ENCODE data around the gene HLF. TPM values are rescaled to one million over a fixed set of nuclear protein-coding genes. Genes with fewer than 3 reads are reported as not detected.

HLF gene
- total RNA-seq, 1 donor from 2014 or later = 14.7 TPM

DNA sequence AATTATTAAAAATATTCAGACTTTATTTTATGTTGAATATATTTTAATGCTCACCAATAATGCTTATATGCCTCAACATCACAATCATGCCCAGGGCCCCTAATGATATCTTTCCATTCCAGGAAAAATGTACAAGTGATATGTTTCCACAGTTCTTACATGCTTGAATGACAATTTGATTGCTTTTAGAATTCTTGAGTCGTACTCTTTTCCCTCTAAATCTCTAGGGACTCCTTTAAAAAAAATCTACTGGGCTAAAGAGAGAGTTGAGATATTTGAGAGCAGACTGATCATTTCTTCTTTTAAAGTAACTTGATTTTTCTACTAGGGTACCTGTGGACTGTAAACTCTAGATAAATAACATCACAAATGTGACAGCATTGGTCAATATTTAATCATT is 18.2 kb upstream of the HLF start:
- no peaks in the 10 kb centered on the region for H3K4me1 ChIP-seq
- no peaks in the 10 kb centered on the region for H3K9me3 ChIP-seq
- TF ChIP-seq POLR2A (IDR thresholded peaks at IDR 0.05) (no peak), CTCF (IDR thresholded peaks at IDR 0.05) (no peak), POLR2AphosphoS5 (IDR thresholded peaks at IDR 0.05; ENCODE audit: insufficient read depth in 1 of 2, low read depth in 1 of 2) (no peak)
- no peak overlapping the region for H3K4me3 ChIP-seq
- no peak overlapping the region for H3K27ac ChIP-seq
- intact Hi-C loops (cut with DNase I) = no loop called here
- H3K36me3 ChIP-seq = no peaks in the 10 kb centered on the region
- DNase-seq (ENCODE audit: extremely low spot score in 2 of 2) = no peak
- H3K27me3 ChIP-seq = no peaks in the 10 kb centered on the region

DNA sequence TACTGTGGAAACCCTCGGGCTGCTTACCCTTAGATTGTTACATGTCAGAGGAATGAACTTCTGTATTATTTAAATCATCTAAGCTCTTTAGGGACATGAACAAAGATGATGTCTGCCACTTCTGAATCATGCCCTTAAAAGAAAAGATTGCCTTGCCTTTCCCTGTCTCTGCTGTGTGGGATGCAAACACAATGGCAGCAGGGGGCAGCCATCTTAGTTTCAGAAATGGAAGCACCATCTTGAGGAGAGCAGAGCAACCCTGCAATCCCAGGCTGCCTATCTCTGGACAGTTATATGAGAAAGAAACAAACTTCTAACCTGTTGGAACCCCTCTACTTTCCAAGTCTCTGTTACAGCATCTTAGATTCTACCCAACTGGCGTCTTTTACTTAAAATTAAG is 16.7 kb upstream of the HLF start:
- H3K4me3 ChIP-seq = no peak overlapping the region
- no peaks in the 10 kb centered on the region for H3K27me3 ChIP-seq
- TF ChIP-seq CTCF (IDR thresholded peaks at IDR 0.05) (no peak), POLR2A (IDR thresholded peaks at IDR 0.05) (no peak), POLR2AphosphoS5 (IDR thresholded peaks at IDR 0.05; ENCODE audit: insufficient read depth in 1 of 2, low read depth in 1 of 2) (no peak)
- no peaks in the 10 kb centered on the region for H3K4me1 ChIP-seq
- no peaks in the 10 kb centered on the region for H3K36me3 ChIP-seq
- DNase-seq (ENCODE audit: extremely low spot score in 2 of 2) = no peak
- intact Hi-C loops (cut with DNase I) = no loop called here
- no peaks in the 10 kb centered on the region for H3K9me3 ChIP-seq
- H3K27ac ChIP-seq = no peak overlapping the region

DNA sequence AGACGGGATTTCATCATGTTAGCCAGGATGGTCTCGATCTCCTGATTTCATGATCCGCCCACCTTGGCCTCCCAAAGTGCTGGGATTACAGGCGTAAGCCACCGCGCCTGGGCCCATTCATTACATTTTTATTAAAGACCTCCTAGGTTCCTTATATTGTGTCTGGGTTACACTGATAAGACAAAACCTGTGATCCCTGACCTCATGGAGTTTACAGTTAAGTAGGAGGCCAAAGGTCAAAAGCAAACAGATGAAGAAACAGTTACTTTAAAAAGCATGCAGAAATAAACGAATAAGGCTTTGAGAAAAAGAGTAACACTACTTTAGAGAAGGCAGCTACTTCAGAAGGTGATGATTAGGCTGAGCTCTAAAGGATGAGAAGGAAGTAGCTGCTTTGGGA is 14.9 kb upstream of the HLF start:
- no peaks in the 10 kb centered on the region for H3K27me3 ChIP-seq
- H3K36me3 ChIP-seq = no peaks in the 10 kb centered on the region
- no peak for DNase-seq (ENCODE audit: extremely low spot score in 2 of 2)
- TF ChIP-seq POLR2AphosphoS5 (IDR thresholded peaks at IDR 0.05; ENCODE audit: insufficient read depth in 1 of 2, low read depth in 1 of 2) = no peak
- no peak for TF ChIP-seq CTCF (IDR thresholded peaks at IDR 0.05)
- TF ChIP-seq POLR2A (IDR thresholded peaks at IDR 0.05) = no peak
- no peak overlapping the region for H3K4me3 ChIP-seq
- no peaks in the 10 kb centered on the region for H3K4me1 ChIP-seq
- intact Hi-C loops (cut with DNase I) = no loop called here
- no peaks in the 10 kb centered on the region for H3K9me3 ChIP-seq
- no peak overlapping the region for H3K27ac ChIP-seq

GRCh38 chr17:55254375-55254774 is 10.4 kb upstream of the HLF start:
- Histone ChIP-seq H3K4me3 (no peak overlapping the region), H3K4me1 (no peaks in the 10 kb centered on the region), H3K27me3 (no peaks in the 10 kb centered on the region), H3K36me3 (no peaks in the 10 kb centered on the region), H3K27ac (no peak overlapping the region), H3K9me3 (no peaks in the 10 kb centered on the region)
- DNase-seq (ENCODE audit: extremely low spot score in 2 of 2) = no peak
- intact Hi-C loops (cut with DNase I) = no loop called here
- TF ChIP-seq POLR2AphosphoS5 (IDR thresholded peaks at IDR 0.05; ENCODE audit: insufficient read depth in 1 of 2, low read depth in 1 of 2) (no peak), POLR2A (IDR thresholded peaks at IDR 0.05) (no peak), CTCF (IDR thresholded peaks at IDR 0.05) (no peak)

DNA sequence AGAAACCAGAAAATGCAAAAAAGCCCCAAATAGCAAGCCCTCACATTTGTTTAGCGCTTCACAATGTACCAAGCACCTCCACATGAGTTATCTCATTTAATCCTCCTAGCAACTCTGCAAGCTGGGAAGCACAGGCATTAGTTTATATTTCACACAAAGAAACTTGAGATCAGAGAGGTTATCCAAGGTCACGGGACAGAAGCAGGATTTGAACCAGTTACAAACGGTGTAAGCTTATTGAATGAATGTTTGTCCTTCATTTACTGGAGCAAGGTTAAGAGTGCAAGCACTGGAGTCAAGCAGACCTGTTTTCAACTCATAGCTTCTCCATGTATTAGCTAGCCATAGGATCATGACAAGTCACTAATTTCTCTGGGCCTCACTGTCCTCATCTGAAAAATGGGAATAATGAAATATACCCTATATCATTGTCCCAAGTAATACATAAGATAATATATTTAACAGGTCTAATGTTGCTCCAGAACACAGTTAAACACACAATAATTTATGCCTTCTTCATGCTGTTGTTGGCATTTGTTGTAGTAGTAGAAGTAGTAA is 6.1 kb upstream of the HLF start:
- TF ChIP-seq POLR2AphosphoS5 (IDR thresholded peaks at IDR 0.05; ENCODE audit: insufficient read depth in 1 of 2, low read depth in 1 of 2) = no peak
- TF ChIP-seq POLR2A (IDR thresholded peaks at IDR 0.05) = no peak
- no peak for TF ChIP-seq CTCF (IDR thresholded peaks at IDR 0.05)
- Histone ChIP-seq H3K36me3 (no peaks in the 10 kb centered on the region), H3K4me3 (no peak overlapping the region), H3K27ac (no peak overlapping the region), H3K27me3 (no peaks in the 10 kb centered on the region), H3K9me3 (no peaks in the 10 kb centered on the region), H3K4me1 (peaks cover 5% of the 10 kb centered on the region)
- DNase-seq (ENCODE audit: extremely low spot score in 2 of 2) = no peak
- intact Hi-C loops (cut with DNase I) = no loop called here

All from vagina (tissue), 2 donors.